HCT116 (cell line): ENCODE measurements around the gene RIC8A. TPM values are rescaled to one million over a fixed set of nuclear protein-coding genes. Genes with fewer than 3 reads are reported as not detected.

ENCODE experiments used
- ATAC-seq: fragments of 200-7000 bp; cut with Tn5 transposase; 2 replicates; pipeline ENCODE4 v1.9.1; 2020; ENCODE audit warnings: mild to moderate bottlenecking, moderate library complexity
- BruUV-seq: library from RNA; stranded (reverse); fragments of 400-500 nt; replicated peaks from 2 replicates; lab custom pipeline; 2021; lab: Mats Ljungman, UMichigan
- CTCF ChIA-PET: fragments of 300-600 bp; sonication (Branson Sonifier 250); formaldehyde crosslinking; loops from one replicate; lab custom pipeline; 2021; ENCODE audit warnings: antibody characterized with exemption; lab: Charles Lee
- POLR2A ChIA-PET: fragments of 300-600, 350-600 bp; sonication (Branson Sonifier 250); formaldehyde crosslinking; loops from one replicate; lab custom pipeline; 2021; ENCODE audit warnings: antibody characterized with exemption; lab: Charles Lee
- RAD21 ChIA-PET, 2 experiments: fragments of 300-600 bp; sonication (Branson Sonifier 250); formaldehyde crosslinking; loops; one replicate each; lab custom pipeline; 2023; ENCODE audit warnings: low total read pairs in 2 of 2; ENCODE audit not compliant: uncharacterized antibody in 2 of 2, unreplicated experiment in 2 of 2, low non-redundant PET in 1 of 2; lab: Charles Lee
- DNase-seq: peaks from one replicate; pipeline ENCODE4 v3.0.0-alpha.2; 2010; ENCODE audit warnings: low read depth, low spot score
- H2AFZ ChIP-seq: fragments of 200-600 bp; shearing (Covaris generic), sonication (generic); 2 replicates; pipeline ENCODE4 v1.6.1; 2017; ENCODE audit warnings: low read depth, mixed run types, mixed read lengths, antibody characterized with exemption, low read length; ENCODE audit not compliant: poor library complexity, severe bottlenecking
- H3K27ac ChIP-seq: 2 replicates; pipeline ENCODE4 v1.5.1; 2012; ENCODE audit warnings: low read depth, low read length
- H3K27me3 ChIP-seq: fragments of 200-600 bp; sonication (generic); 2 replicates; pipeline ENCODE4 v1.6.1; 2016; ENCODE audit warnings: mixed run types, low read length, mixed read lengths; ENCODE audit not compliant: insufficient read depth
- H3K36me3 ChIP-seq, 2 experiments: fragments of 200-500 bp in 1 of 2; fragments of 200-600 bp in 1 of 2; sonication (Bioruptor generic) in 1 of 2; sonication (generic) in 1 of 2; 2 replicates each; pipeline versions ENCODE4 v1.5.1 to v1.6.1; 2014 to 2016; ENCODE audit warnings: low read length in 2 of 2, inconsistent platforms in 1 of 2, mixed read lengths in 1 of 2, mixed run types in 1 of 2; ENCODE audit not compliant: insufficient read depth in 2 of 2, control insufficient read depth in 1 of 2
- H3K4me1 ChIP-seq, 2 experiments: fragments of 200-600 bp in 1 of 2; sonication (generic) in 1 of 2; 2 replicates each; pipeline versions ENCODE4 v1.5.1 to v1.6.1; 2012 to 2017; ENCODE audit warnings: low read length in 2 of 2, inconsistent platforms in 1 of 2, mild to moderate bottlenecking in 1 of 2, mixed read lengths in 1 of 2, mixed run types in 1 of 2, moderate library complexity in 1 of 2; ENCODE audit not compliant: insufficient read depth in 2 of 2, control insufficient read depth in 1 of 2
- H3K4me2 ChIP-seq: fragments of 200-600 bp; sonication (generic); 2 replicates; pipeline ENCODE4 v1.6.1; 2017; ENCODE audit warnings: mixed run types, low read length, mixed read lengths
- H3K4me3 ChIP-seq, 2 experiments: fragments of 200-600 bp in 1 of 2; sonication (generic) in 1 of 2; replicated peaks in 1 of 2; 2 replicates each; pipeline ENCODE4 v1.5.1; 2011 to 2016; ENCODE audit warnings: low read length in 2 of 2, control low read depth in 1 of 2, low read depth in 1 of 2, mild to moderate bottlenecking in 1 of 2, mixed read lengths in 1 of 2, mixed run types in 1 of 2
- H3K79me2 ChIP-seq: fragments of 200-600 bp; sonication (generic); 2 replicates; pipeline ENCODE4 v1.6.1; 2017; ENCODE audit warnings: mild to moderate bottlenecking, mixed run types, low read length, moderate library complexity, mixed read lengths; ENCODE audit not compliant: insufficient read depth
- H3K9ac ChIP-seq: fragments of 200-600 bp; sonication (generic); 2 replicates; pipeline ENCODE4 v1.6.1; 2016; ENCODE audit warnings: low read length, mixed read lengths
- H3K9me2 ChIP-seq: fragments of 200-600 bp; sonication (generic), shearing (Covaris generic); 2 replicates; pipeline ENCODE4 v1.6.1; 2017; ENCODE audit warnings: mixed run types, mild to moderate bottlenecking, moderate library complexity; ENCODE audit not compliant: insufficient read depth
- H3K9me3 ChIP-seq, 2 experiments: fragments of 200-500 bp in 1 of 2; fragments of 200-600 bp in 1 of 2; sonication (Bioruptor generic) in 1 of 2; sonication (generic) in 1 of 2; 2 replicates each; pipeline ENCODE4 v1.6.1; 2014 to 2017; ENCODE audit warnings: low read length in 2 of 2, mixed read lengths in 2 of 2, inconsistent platforms in 1 of 2, low read depth in 1 of 2, mild to moderate bottlenecking in 1 of 2, mixed run types in 1 of 2, moderate library complexity in 1 of 2; ENCODE audit not compliant: control insufficient read depth in 1 of 2, insufficient read depth in 1 of 2
- H4K20me1 ChIP-seq: fragments of 200-600 bp; sonication (generic), shearing (Covaris generic); 2 replicates; pipeline ENCODE4 v1.6.1; 2017; ENCODE audit warnings: mixed run types, mild to moderate bottlenecking, moderate library complexity; ENCODE audit not compliant: insufficient read depth
- CBX3 ChIP-seq: IDR thresholded peaks from 2 replicates; pipeline ENCODE4 v1.6.1; 2012; ENCODE audit warnings: low read depth
- CTCF ChIP-seq, 3 experiments: fragments of 200-600 bp in 1 of 3; sonication (generic) in 1 of 3; IDR thresholded peaks in 2 of 3; conservative IDR thresholded peaks in 1 of 3; 2 replicates each; pipeline ENCODE4 v1.5.1; 2012 to 2017; ENCODE audit warnings: low read depth in 2 of 3, low read length in 2 of 3, antibody characterized with exemption in 1 of 3, borderline replicate concordance in 1 of 3, control low read depth in 1 of 3, mild to moderate bottlenecking in 1 of 3, mixed read lengths in 1 of 3, mixed run types in 1 of 3, moderate library complexity in 1 of 3; ENCODE audit not compliant: insufficient read depth in 1 of 3
- ELF1 ChIP-seq: IDR thresholded peaks from 2 replicates; pipeline ENCODE4 v1.6.1; 2012; ENCODE audit warnings: low read depth, borderline replicate concordance
- EZH2phosphoT487 ChIP-seq: fragments of 200-600 bp; IDR thresholded peaks from 2 replicates; pipeline ENCODE4 v1.6.1; 2018; ENCODE audit warnings: antibody characterized with exemption, borderline replicate concordance
- MAX ChIP-seq: IDR thresholded peaks from 2 replicates; pipeline ENCODE4 v1.6.1; 2012
- POLR2AphosphoS5 ChIP-seq: IDR thresholded peaks from 2 replicates; pipeline ENCODE4 v1.6.1; 2011; ENCODE audit warnings: mild to moderate bottlenecking, low read depth, low read length, moderate library complexity
- REST ChIP-seq: IDR thresholded peaks from 2 replicates; pipeline ENCODE4 v1.6.1; 2012; ENCODE audit warnings: low read depth
- intact Hi-C: fragments of 100-400 bp; cut with micrococcal nuclease; formaldehyde crosslinking; loops from 2 replicates; pipeline ENCODE4 v1.10.0; 2022
- total RNA-seq: library from RNA; stranded (reverse); gene quantifications from one replicate; pipeline ENCODE4 v1.2.1, GENCODE V29; 2021; ENCODE audit not compliant: unreplicated experiment

RIC8A gene
- total RNA-seq, 1 experiment from 2014 or later, result 75.2 TPM

GRCh38 chr11:212150-213100 is 4.9 kb downstream of the RIC8A start:
- intact Hi-C loops, result no loop called here
- no peak overlapping the region for H3K9ac ChIP-seq
- H3K4me1 ChIP-seq, result peaks cover 9 to 14% of the 10 kb centered on the region in 2 experiments
- H3K27ac ChIP-seq, result no peak overlapping the region
- ChIA-PET RAD21 (no interaction called here), CTCF (no interaction called here), POLR2A (interaction anchor here (1.0 kb wide), 1 partner anchor 17 kb away, joined by 3 read pairs; no protein-coding TSS in a partner anchor)
- H3K27me3 ChIP-seq, result no peaks in the 10 kb centered on the region
- H3K4me3 ChIP-seq, result no peak overlapping the region
- no peaks in the 10 kb centered on the region for H3K9me3 ChIP-seq
- no peak overlapping the region for H3K4me2 ChIP-seq
- ATAC-seq (no peak), DNase-seq (no peak)
- no peak overlapping the region for H2AFZ ChIP-seq
- peaks cover 42% of the 10 kb centered on the region for H3K79me2 ChIP-seq
- H3K9me2 ChIP-seq, result no peaks in the 10 kb centered on the region
- no TSS peak for BruUV-seq
- H3K36me3 ChIP-seq, result peaks cover 39 to 45% of the 10 kb centered on the region in 2 experiments
- TF ChIP-seq POLR2AphosphoS5 (no peak), CTCF (IDR thresholded peaks at IDR 0.05 in 2 of 3, conservative IDR thresholded peaks at IDR 0.05 in 1 of 3; ENCODE audit: borderline replicate concordance in 1 of 3, insufficient read depth in 1 of 3, low read depth in 2 of 3, low read length in 2 of 3) (no peak), CBX3 (no peak), MAX (no peak), EZH2phosphoT487 (no peak), REST (no peak), ELF1 (no peak)
- TF ChIP-seq, all 23 proteins: peak for 0
- no peaks in the 10 kb centered on the region for H4K20me1 ChIP-seq
